Astrocyte (in vitro differentiated cells and primary cell): Measurements from ENCODE around the gene ALDH6A1. TPM values are rescaled to one million over a fixed set of nuclear protein-coding genes. Genes with fewer than 3 reads are reported as not detected.
A peak's percentile ranks its signal among the peaks of the same experiment; 100 is the strongest.

Experiments
- DNase-seq: peaks from one replicate; pipeline ENCODE4 v3.0.0-alpha.2; 2010; ENCODE audit warnings: low read depth
- FAIRE-seq: peaks from 2 replicates; lab custom pipeline; 2011; peaks lifted over from hg19 to GRCh38; lab: Jason Lieb, UNC
- H2AFZ ChIP-seq: 2 replicates; pipeline ENCODE4 v1.6.0; 2012; ENCODE audit warnings: low read depth, low read length, inconsistent platforms
- H3K27ac ChIP-seq: 2 replicates; pipeline ENCODE4 v1.5.1; 2011; ENCODE audit warnings: low read depth, low read length, inconsistent platforms
- H3K27me3 ChIP-seq: 2 replicates; pipeline ENCODE4 v1.6.0; 2011; ENCODE audit warnings: low read length, inconsistent platforms; ENCODE audit not compliant: insufficient read depth
- H3K36me3 ChIP-seq: 2 replicates; pipeline ENCODE4 v1.5.1; 2011; ENCODE audit warnings: low read length, inconsistent platforms; ENCODE audit not compliant: insufficient read depth
- H3K4me1 ChIP-seq: 2 replicates; pipeline ENCODE4 v1.5.1; 2011; ENCODE audit warnings: low read length, inconsistent platforms; ENCODE audit not compliant: insufficient read depth
- H3K4me2 ChIP-seq: 2 replicates; pipeline ENCODE4 v1.6.0; 2012; ENCODE audit warnings: low read length, inconsistent platforms
- H3K4me3 ChIP-seq: 2 replicates; pipeline ENCODE4 v1.5.1; 2011; ENCODE audit warnings: low read depth, mild to moderate bottlenecking, low read length, inconsistent platforms; ENCODE audit not compliant: insufficient read depth
- H3K79me2 ChIP-seq: 2 replicates; pipeline ENCODE4 v1.6.0; 2012; ENCODE audit warnings: mild to moderate bottlenecking, low read length, inconsistent platforms; ENCODE audit not compliant: insufficient read depth
- H3K9ac ChIP-seq: 2 replicates; pipeline ENCODE4 v1.6.0; 2012; ENCODE audit warnings: mild to moderate bottlenecking, low read length, inconsistent platforms
- H3K9me3 ChIP-seq: 2 replicates; pipeline ENCODE4 v1.5.1; 2012; ENCODE audit warnings: low read depth, mild to moderate bottlenecking, low read length, inconsistent platforms; ENCODE audit not compliant: insufficient read depth
- H4K20me1 ChIP-seq: 2 replicates; pipeline ENCODE4 v1.6.0; 2012; ENCODE audit warnings: low read length, inconsistent platforms; ENCODE audit not compliant: insufficient read depth
- H3K27ac Mint-ChIP-seq: one replicate; pipeline ENCODE4 v1.8.0; 2021; ENCODE audit warnings: mild to moderate bottlenecking, mixed read lengths; ENCODE audit not compliant: unreplicated experiment
- H3K27me3 Mint-ChIP-seq: one replicate; pipeline ENCODE4 v1.8.0; 2021; ENCODE audit warnings: low read depth, mixed read lengths; ENCODE audit not compliant: unreplicated experiment
- H3K36me3 Mint-ChIP-seq: one replicate; pipeline ENCODE4 v1.8.0; 2021; ENCODE audit warnings: low read depth, mixed read lengths; ENCODE audit not compliant: unreplicated experiment
- H3K4me1 Mint-ChIP-seq: one replicate; pipeline ENCODE4 v1.8.0; 2021; ENCODE audit warnings: low read depth, mixed read lengths; ENCODE audit not compliant: unreplicated experiment
- H3K4me3 Mint-ChIP-seq: one replicate; pipeline ENCODE4 v1.8.0; 2021; ENCODE audit warnings: mild to moderate bottlenecking, moderate library complexity, mixed read lengths; ENCODE audit not compliant: unreplicated experiment
- H3K9me3 Mint-ChIP-seq: one replicate; pipeline ENCODE4 v1.8.0; 2021; ENCODE audit warnings: mild to moderate bottlenecking, mixed read lengths; ENCODE audit not compliant: unreplicated experiment
- CTCF ChIP-seq: IDR thresholded peaks from 2 replicates; pipeline ENCODE4 v1.5.1; 2011; ENCODE audit warnings: low read depth, mild to moderate bottlenecking, inconsistent platforms, low read length, moderate library complexity; ENCODE audit not compliant: insufficient read depth
- EZH2 ChIP-seq: IDR thresholded peaks from 2 replicates; pipeline ENCODE4 v1.6.1; 2012; ENCODE audit warnings: mild to moderate bottlenecking, low read length, inconsistent platforms; ENCODE audit not compliant: insufficient read depth
- total RNA-seq: library from RNA; stranded (reverse); gene quantifications from 2 replicates; pipeline ENCODE4 v1.2.1, GENCODE V29; 2021

Gene ALDH6A1
- total RNA-seq, 1 donor from 2014 or later = 12.0 TPM

DNA sequence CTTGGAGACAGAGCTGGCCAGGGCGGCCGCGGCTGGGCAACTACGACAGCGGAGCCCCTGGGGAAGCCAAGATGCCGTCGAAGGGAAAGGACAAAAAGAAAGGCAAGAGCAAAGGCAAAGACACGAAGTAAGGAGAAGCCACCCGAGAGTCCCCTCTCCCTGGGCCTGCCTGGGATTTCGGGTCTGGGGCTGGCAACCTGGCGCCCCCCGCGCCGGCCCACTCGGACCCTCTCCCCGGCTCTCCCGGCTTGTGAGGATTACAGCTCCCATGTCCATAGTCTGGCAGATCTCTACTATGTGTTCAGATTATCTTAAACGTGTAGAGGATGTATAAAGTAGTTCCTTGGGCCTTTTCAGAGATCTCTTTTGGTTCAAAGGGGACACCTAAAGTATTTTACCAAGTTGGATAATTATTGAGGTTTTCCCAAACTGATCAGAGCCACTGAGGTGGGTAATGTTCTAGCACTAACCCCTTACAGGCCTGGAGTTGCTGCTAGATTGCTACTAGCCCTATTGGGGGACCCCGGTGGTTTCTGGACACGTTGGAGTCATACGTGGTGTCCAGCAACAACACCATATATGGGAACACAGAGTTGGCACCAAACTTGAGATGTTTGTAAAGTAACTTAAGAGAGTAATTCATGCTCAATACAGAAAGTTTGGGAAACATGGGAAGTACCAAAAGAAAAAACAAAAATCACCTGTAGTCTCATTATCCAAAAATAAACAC lies 64.7 kb downstream of the ALDH6A1 start:
- H3K9ac ChIP-seq = peak overlapping the region; percentile 97
- Mint-ChIP-seq H3K9me3 (no peaks in the 10 kb centered on the region), H3K36me3 (no peaks in the 10 kb centered on the region), H3K4me3 (peak overlapping the region; percentile 92), H3K4me1 (no peaks in the 10 kb centered on the region), H3K27ac (peak overlapping the region; percentile 92), H3K27me3 (no peaks in the 10 kb centered on the region)
- peak overlapping the region; percentile 94 for H3K27ac ChIP-seq
- peaks cover 8% of the 10 kb centered on the region for H3K79me2 ChIP-seq
- H4K20me1 ChIP-seq = no peaks in the 10 kb centered on the region
- TF ChIP-seq CTCF (no peak), EZH2 (no peak)
- peak overlapping the region; percentile 93 for H2AFZ ChIP-seq
- no peaks in the 10 kb centered on the region for H3K9me3 ChIP-seq
- no peaks in the 10 kb centered on the region for H3K27me3 ChIP-seq
- H3K4me3 ChIP-seq = peak overlapping the region; percentile 94
- H3K4me1 ChIP-seq = peaks cover 8% of the 10 kb centered on the region
- peak overlapping the region; percentile 95 for H3K4me2 ChIP-seq
- FAIRE-seq = no peak
- no peaks in the 10 kb centered on the region for H3K36me3 ChIP-seq
- peak; percentile 68 for DNase-seq

GRCh38 chr14:74018586-74019407 lies 65.5 kb downstream of the ALDH6A1 start, which contains the start of the genes BBOF1 and ENTPD5:
Gene BBOF1 (plus strand): TSS chr14:74019349. CDS start chr14:74019479, 130 bp downstream.
Gene ENTPD5 (minus strand): TSS chr14:74019288. CDS start chr14:73988102, 31,186 bp downstream.
- Mint-ChIP-seq H3K9me3 (no peaks in the 10 kb centered on the region), H3K4me3 (peak within 1 kb of the TSS; percentile 93), H3K36me3 (no peaks in the 10 kb centered on the region), H3K4me1 (no peaks in the 10 kb centered on the region), H3K27ac (peak within 1 kb of the TSS; percentile 93), H3K27me3 (no peaks in the 10 kb centered on the region)
- H3K4me1 ChIP-seq = peaks cover 8% of the 10 kb centered on the region
- no peaks in the 10 kb centered on the region for H3K9me3 ChIP-seq
- peak within 1 kb of the TSS; percentile 94 for H3K27ac ChIP-seq
- no peaks in the 10 kb centered on the region for H3K27me3 ChIP-seq
- DNase-seq = peak; percentile 70
- TF ChIP-seq EZH2 (no peak), CTCF (no peak)
- peaks cover 8% of the 10 kb centered on the region for H3K79me2 ChIP-seq
- H4K20me1 ChIP-seq = no peaks in the 10 kb centered on the region
- no peak for FAIRE-seq
- H3K4me2 ChIP-seq = peak within 1 kb of the TSS; percentile 95
- peak within 1 kb of the TSS; percentile 94 for H3K4me3 ChIP-seq
- peaks cover 1% of the 10 kb centered on the region for H3K36me3 ChIP-seq
- peak within 1 kb of the TSS; percentile 97 for H3K9ac ChIP-seq
- peak within 1 kb of the TSS; percentile 95 for H2AFZ ChIP-seq
